ENCODE results near the gene ARMC6. TPM values are rescaled to one million over a fixed set of nuclear protein-coding genes. Genes with fewer than 3 reads are reported as not detected.

The ARMC6 gene
- total RNA-seq, 1 experiment from 2014 or later = 66.5 TPM

DNA sequence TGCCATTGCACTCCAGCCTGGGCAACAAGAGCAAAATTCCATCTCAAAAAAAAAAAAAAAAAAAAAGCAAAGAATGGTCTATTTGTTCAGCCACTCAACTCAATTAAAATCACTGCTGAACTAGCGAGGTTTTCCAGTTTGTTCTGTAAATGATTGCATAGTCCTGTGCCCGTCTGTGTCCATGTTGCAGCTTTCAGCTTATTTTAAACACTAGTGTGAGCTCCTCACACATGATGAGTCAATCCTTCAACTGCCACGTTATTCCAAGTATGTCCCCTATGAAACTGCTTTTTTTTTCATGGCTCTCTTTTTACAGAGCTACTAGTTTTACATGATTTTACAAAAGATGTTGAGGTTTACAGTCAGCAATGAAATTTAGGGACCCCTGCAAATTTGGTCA lies 12.3 kb upstream of the ARMC6 start:
- Histone ChIP-seq H3K4me1 (ENCODE audit: insufficient read depth, low read length) (no peaks in the 10 kb centered on the region), H3K14ac (ENCODE audit: insufficient read depth, low read length) (no peak overlapping the region), H2AK5ac (ENCODE audit: insufficient read length, low read length) (no peak overlapping the region), H3K9me3 (ENCODE audit: control insufficient read depth, low read depth, low read length) (no peaks in the 10 kb centered on the region), H4K91ac (ENCODE audit: insufficient read length, low read depth, low read length) (no peak overlapping the region), H3K56ac (ENCODE audit: insufficient read length, low read depth, low read length) (no peak overlapping the region), H3K23ac (ENCODE audit: insufficient read length, low read depth, low read length) (no peak overlapping the region), H3T11ph (ENCODE audit: low read length) (no peak overlapping the region), H3K4ac (ENCODE audit: low read depth, low read length) (no peak overlapping the region), H3K18ac (ENCODE audit: insufficient read length, low read depth, low read length) (no peak overlapping the region), H2BK12ac (ENCODE audit: insufficient read length, low read depth, low read length) (no peak overlapping the region), H2AFZ (ENCODE audit: low read length) (no peak overlapping the region), H4K20me1 (ENCODE audit: control insufficient read depth, insufficient read depth, insufficient read length) (no peaks in the 10 kb centered on the region), H4K5ac (ENCODE audit: insufficient read length, low read depth, low read length) (no peak overlapping the region), H3K79me2 (ENCODE audit: insufficient read depth, low read length) (no peaks in the 10 kb centered on the region), H3K27ac (ENCODE audit: insufficient read length, low read depth, low read length) (no peak overlapping the region), H4K8ac (replicated peaks; ENCODE audit: insufficient read length, low read depth, low read length) (no peak overlapping the region), H2BK15ac (ENCODE audit: low read depth, low read length) (no peak overlapping the region), H3K9ac (ENCODE audit: extremely low read depth, insufficient read length, low read length) (no peak overlapping the region), H2BK20ac (ENCODE audit: low read depth, low read length, poor library complexity, severe bottlenecking) (no peak overlapping the region), H2BK5ac (ENCODE audit: insufficient read length, low read length) (no peak overlapping the region), H3K23me2 (ENCODE audit: insufficient read length, low read depth, low read length, poor library complexity, severe bottlenecking) (no peaks in the 10 kb centered on the region), H3K27me3 (ENCODE audit: insufficient read depth, low read length) (no peaks in the 10 kb centered on the region), H3K79me1 (ENCODE audit: insufficient read depth, low read depth, low read length, poor library complexity, severe bottlenecking) (peaks cover 10% of the 10 kb centered on the region), H3K4me2 (ENCODE audit: insufficient read depth, insufficient read length, low read length) (no peak overlapping the region), H2BK120ac (ENCODE audit: low read depth, low read length, poor library complexity, severe bottlenecking) (no peak overlapping the region)
- H3K27me3 Mint-ChIP-seq (ENCODE audit: low read depth) = no peaks in the 10 kb centered on the region
- H3K9me3 Mint-ChIP-seq = no peaks in the 10 kb centered on the region
- H3K4me1 Mint-ChIP-seq = no peaks in the 10 kb centered on the region
- no peak overlapping the region for H3K4me3 Mint-ChIP-seq
- TF ChIP-seq, protein P1, sequence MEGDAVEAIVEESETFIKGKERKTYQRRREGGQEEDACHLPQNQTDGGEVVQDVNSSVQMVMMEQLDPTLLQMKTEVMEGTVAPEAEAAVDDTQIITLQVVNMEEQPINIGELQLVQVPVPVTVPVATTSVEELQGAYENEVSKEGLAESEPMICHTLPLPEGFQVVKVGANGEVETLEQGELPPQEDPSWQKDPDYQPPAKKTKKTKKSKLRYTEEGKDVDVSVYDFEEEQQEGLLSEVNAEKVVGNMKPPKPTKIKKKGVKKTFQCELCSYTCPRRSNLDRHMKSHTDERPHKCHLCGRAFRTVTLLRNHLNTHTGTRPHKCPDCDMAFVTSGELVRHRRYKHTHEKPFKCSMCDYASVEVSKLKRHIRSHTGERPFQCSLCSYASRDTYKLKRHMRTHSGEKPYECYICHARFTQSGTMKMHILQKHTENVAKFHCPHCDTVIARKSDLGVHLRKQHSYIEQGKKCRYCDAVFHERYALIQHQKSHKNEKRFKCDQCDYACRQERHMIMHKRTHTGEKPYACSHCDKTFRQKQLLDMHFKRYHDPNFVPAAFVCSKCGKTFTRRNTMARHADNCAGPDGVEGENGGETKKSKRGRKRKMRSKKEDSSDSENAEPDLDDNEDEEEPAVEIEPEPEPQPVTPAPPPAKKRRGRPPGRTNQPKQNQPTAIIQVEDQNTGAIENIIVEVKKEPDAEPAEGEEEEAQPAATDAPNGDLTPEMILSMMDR (conservative IDR thresholded peaks at IDR 0.05) = no peak
- H3K36me3 Mint-ChIP-seq (ENCODE audit: insufficient read depth in 1 of 3, low read depth in 3 of 3) = peaks cover 40 to 76% (median 76%) of the 10 kb centered on the region in 3 experiments; a peak in 6 of 7 replicates
- no peak for DNase-seq
- no peak overlapping the region for H3K27ac Mint-ChIP-seq
- WGBS (ENCODE audit: extremely low coverage, insufficient read length, low lambda C conversion rate) = no CpG with 5 or more reads among the region's 3 CpGs
